ENCODE data around the gene WNK1. TPM values are rescaled to one million over a fixed set of nuclear protein-coding genes. Genes with fewer than 3 reads are reported as not detected.

The WNK1 gene
- total RNA-seq, 4 donors from 2014 or later, result 168 to 223 (median 204) TPM

GRCh38 chr12:754851-755562, 2.6 kb downstream of the WNK1 start:
- peaks cover 37 to 46% of the 10 kb centered on the region in 2 donors for H3K4me1 ChIP-seq

GRCh38 chr12:759628-760027, 7.2 kb downstream of the WNK1 start:
- in situ Hi-C loops (cut with MboI; ENCODE audit: low sequenced_read_pairs in 4 of 4), result loop anchor here in 1 of 4 donors (10.0 kb wide), 1 partner anchor 55 kb away; no protein-coding TSS in a partner anchor

More at GRCh38 chr12:754851-755562, 2.6 kb downstream of the WNK1 start:
- ATAC-seq (no peak), DNase-seq (no peak)
- Histone ChIP-seq H3K9me3 (no peaks in the 10 kb centered on the region), H3K36me3 (no peaks in the 10 kb centered on the region), H3K27ac (peak overlapping the region; percentile 97 to 99 (median 99)), H3K4me3 (peak overlapping the region; percentile 77 to 92 (median 84)), H3K27me3 (no peaks in the 10 kb centered on the region)
- in situ Hi-C loops (cut with MboI; ENCODE audit: low sequenced_read_pairs in 4 of 4), result loop anchor here in 2 of 4 donors (5.0 to 10.0 kb wide), 3 partner anchors 60 to 178 kb away; no protein-coding TSS in a partner anchor
- intact Hi-C loops (cut with DNase I; ENCODE audit: low total_unique reads), result loop anchor here (2.0 to 5.0 kb wide), 2 partner anchors 60 to 353 kb away; partner anchors contain the start of gene CCDC77
- TF ChIP-seq CTCF (IDR thresholded peaks at IDR 0.05 in 4 of 5, conservative IDR thresholded peaks at IDR 0.05 in 1 of 5) (peak; percentile 41 to 64 (median 44)), POLR2A (IDR thresholded peaks at IDR 0.05) (no peak)

DNA sequence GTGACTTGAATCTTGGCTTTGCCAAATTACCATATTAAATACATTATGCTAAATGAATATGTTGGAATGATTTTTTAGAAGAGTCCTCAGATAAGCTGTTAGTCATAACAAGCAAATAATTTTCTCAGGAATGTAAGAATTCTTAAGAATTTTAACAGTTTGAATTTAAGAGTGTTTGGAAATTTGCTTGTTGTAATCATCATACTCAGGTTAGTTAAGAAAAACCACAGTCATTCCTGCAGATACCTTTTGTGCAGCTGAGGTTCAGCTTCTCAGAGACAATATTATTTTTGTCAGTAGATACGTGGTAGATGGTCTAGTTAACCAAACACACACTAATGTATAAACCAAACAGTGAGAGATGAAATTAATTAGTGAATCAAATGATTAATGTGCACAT, 8.9 kb downstream of the WNK1 start:
- Histone ChIP-seq H3K27me3 (no peaks in the 10 kb centered on the region), H3K27ac (no peak overlapping the region), H3K9me3 (no peaks in the 10 kb centered on the region), H3K36me3 (no peaks in the 10 kb centered on the region), H3K4me3 (no peak overlapping the region), H3K4me1 (peaks cover 24 to 70% of the 10 kb centered on the region in 2 donors)
- intact Hi-C loops (cut with DNase I; ENCODE audit: low total_unique reads) (no loop called here), in situ Hi-C loops (cut with MboI; ENCODE audit: low sequenced_read_pairs in 4 of 4) (no loop called here)
- no peak for DNase-seq
- ATAC-seq, result no peak
- TF ChIP-seq CTCF (IDR thresholded peaks at IDR 0.05 in 4 of 5, conservative IDR thresholded peaks at IDR 0.05 in 1 of 5) (no peak), POLR2A (IDR thresholded peaks at IDR 0.05) (no peak)

More at GRCh38 chr12:759628-760027, 7.2 kb downstream of the WNK1 start:
- H3K4me1 ChIP-seq, result peaks cover 24 to 69% of the 10 kb centered on the region in 2 donors
- no peak for ATAC-seq
- intact Hi-C loops (cut with DNase I; ENCODE audit: low total_unique reads), result loop anchor here (1.0 kb wide), 1 partner anchor 35 kb away; no protein-coding TSS in a partner anchor
- H3K9me3 ChIP-seq, result no peaks in the 10 kb centered on the region
- H3K27me3 ChIP-seq, result no peaks in the 10 kb centered on the region
- no peak overlapping the region for H3K4me3 ChIP-seq
- H3K36me3 ChIP-seq, result no peaks in the 10 kb centered on the region
- H3K27ac ChIP-seq, result no peak overlapping the region
- no peak for TF ChIP-seq POLR2A (IDR thresholded peaks at IDR 0.05)
- no peak for TF ChIP-seq CTCF (IDR thresholded peaks at IDR 0.05 in 4 of 5, conservative IDR thresholded peaks at IDR 0.05 in 1 of 5)
- DNase-seq, result no peak

GRCh38 chr12:765840-766239, 13.5 kb downstream of the WNK1 start:
- intact Hi-C loops (cut with DNase I; ENCODE audit: low total_unique reads) (no loop called here), in situ Hi-C loops (cut with MboI; ENCODE audit: low sequenced_read_pairs in 4 of 4) (no loop called here)
- ATAC-seq, result no peak
- no peak for TF ChIP-seq POLR2A (IDR thresholded peaks at IDR 0.05)
- no peak for TF ChIP-seq CTCF (IDR thresholded peaks at IDR 0.05 in 4 of 5, conservative IDR thresholded peaks at IDR 0.05 in 1 of 5)
- DNase-seq, result no peak
- Histone ChIP-seq H3K36me3 (no peaks in the 10 kb centered on the region), H3K27ac (peak overlapping the region in 1 of 4 donors; percentile 10), H3K4me1 (peaks cover 45 to 53% of the 10 kb centered on the region in 2 donors), H3K9me3 (no peaks in the 10 kb centered on the region), H3K27me3 (no peaks in the 10 kb centered on the region), H3K4me3 (no peak overlapping the region)

Measured in gastrocnemius medialis (tissue), 4 donors.